GM12864 (cell line): ENCODE results near the gene PDE4D.
A peak's percentile ranks its signal among the peaks of the same experiment; 100 is the strongest.
"Not testable (repeated sequence)": the region's sequence is repeated elsewhere in the genome, so short reads cannot be mapped to it uniquely, and the experiment has no call there.

Experiments used
- DNase-seq: peaks from one replicate; pipeline ENCODE4 v3.0.0-alpha.2; 2011; ENCODE audit warnings: low read depth
- H3K4me3 ChIP-seq: 2 replicates; pipeline ENCODE4 v1.5.1; 2011; ENCODE audit warnings: mild to moderate bottlenecking, low read depth, low read length, control low read depth
- TF ChIP-seq, protein P1 (sequence below): IDR thresholded peaks from 2 replicates; pipeline ENCODE4 v1.5.1; 2011; ENCODE audit warnings: low read depth, mild to moderate bottlenecking, moderate library complexity, low read length, control low read depth, inconsistent platforms; ENCODE audit errors: missing control alignments

The PDE4D gene

DNA sequence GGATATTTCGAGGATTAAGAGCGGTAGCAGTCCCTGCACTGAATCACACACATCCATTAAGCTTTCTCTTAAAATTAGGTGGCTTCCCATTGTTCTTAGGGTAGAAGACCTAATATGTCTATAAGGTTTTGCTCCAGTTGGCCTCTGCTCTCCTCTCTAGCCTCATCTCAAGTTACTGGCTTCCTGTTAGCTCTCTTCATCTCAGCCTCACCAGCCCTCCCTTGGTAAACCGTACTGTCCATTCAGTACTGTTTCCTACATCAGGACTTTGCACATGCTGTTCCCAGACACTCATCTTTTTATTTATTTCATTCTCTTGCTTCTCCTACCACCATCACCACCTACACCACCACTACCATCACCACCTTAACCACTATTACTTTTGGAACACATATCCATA lies 428.6 kb downstream of the PDE4D start:
- TF ChIP-seq, protein P1, sequence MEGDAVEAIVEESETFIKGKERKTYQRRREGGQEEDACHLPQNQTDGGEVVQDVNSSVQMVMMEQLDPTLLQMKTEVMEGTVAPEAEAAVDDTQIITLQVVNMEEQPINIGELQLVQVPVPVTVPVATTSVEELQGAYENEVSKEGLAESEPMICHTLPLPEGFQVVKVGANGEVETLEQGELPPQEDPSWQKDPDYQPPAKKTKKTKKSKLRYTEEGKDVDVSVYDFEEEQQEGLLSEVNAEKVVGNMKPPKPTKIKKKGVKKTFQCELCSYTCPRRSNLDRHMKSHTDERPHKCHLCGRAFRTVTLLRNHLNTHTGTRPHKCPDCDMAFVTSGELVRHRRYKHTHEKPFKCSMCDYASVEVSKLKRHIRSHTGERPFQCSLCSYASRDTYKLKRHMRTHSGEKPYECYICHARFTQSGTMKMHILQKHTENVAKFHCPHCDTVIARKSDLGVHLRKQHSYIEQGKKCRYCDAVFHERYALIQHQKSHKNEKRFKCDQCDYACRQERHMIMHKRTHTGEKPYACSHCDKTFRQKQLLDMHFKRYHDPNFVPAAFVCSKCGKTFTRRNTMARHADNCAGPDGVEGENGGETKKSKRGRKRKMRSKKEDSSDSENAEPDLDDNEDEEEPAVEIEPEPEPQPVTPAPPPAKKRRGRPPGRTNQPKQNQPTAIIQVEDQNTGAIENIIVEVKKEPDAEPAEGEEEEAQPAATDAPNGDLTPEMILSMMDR: no peak
- no peak for DNase-seq
- no peak overlapping the region for H3K4me3 ChIP-seq

- not testable (repeated sequence) for H3K4me3 ChIP-seq, DNase-seq
Measured at GRCh38 chr5:59463618-59464166, 429.8 kb downstream of the PDE4D start.

- TF ChIP-seq, protein P1: no peak
- no peak for DNase-seq
- H3K4me3 ChIP-seq: no peak overlapping the region
Measured at GRCh38 chr5:59462956-59463355, 430.6 kb downstream of the PDE4D start.

GRCh38 chr5:59460368-59461153 lies 433.0 kb downstream of the PDE4D start:
- no peak overlapping the region for H3K4me3 ChIP-seq
- DNase-seq: no peak
- TF ChIP-seq, protein P1: no peak

GRCh38 chr5:59458966-59459729 lies 434.4 kb downstream of the PDE4D start:
- TF ChIP-seq, protein P1: no peak
- no peak for DNase-seq

DNA sequence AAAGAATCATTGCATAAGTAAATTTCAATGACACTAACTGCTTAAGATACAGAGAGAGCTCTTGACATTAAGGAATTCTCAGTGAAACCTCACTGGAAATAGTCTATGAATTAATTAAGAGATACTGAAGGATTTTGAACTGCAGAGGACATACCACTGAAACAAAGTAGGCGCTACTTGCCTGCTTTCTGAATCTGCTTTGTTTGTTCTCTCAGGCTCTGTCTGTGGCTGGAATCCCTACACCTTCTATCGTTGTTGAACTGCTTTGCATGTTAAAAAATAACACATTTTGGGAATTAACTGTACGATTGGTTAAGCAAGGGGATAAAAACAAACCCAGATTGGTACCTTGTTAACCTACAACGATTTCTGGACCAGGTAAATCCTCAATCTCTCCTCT lies 435.2 kb downstream of the PDE4D start:
- TF ChIP-seq, protein P1: no peak
- H3K4me3 ChIP-seq: no peak overlapping the region
- no peak for DNase-seq

More at GRCh38 chr5:59458966-59459729, 434.4 kb downstream of the PDE4D start:
- no peak overlapping the region for H3K4me3 ChIP-seq

DNA sequence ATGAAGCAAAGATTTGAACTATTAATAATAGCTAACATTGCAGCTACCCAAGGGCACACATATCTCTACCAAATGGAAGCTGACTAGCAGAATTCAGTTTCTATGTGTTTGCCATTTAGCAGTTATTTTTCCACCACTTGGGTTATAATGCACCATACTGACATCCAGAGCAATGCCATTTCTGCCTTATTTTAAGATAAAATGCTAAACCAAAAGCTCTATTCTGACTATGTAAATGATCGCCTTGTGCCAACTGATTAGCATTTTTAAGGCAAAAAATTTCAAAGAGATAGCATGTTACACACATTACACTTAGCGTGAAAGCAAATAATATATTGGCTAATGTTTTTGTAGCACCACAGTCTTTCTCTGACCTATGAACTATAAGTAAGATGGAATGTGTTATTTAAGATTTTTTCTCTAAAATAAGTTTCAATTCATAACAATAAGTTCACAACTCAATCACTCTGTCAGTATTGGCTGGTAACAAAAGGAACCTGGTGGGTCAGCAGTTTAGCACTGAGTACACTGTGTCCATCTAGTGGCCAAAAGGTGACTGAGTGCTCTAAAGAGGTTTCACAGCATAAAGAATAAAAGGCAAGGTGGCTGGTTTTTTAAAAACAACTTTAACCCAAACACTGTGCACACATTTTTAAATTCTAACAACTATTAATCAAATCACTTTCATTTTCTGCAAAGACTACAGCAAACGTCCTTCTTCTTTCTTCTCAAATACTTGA lies 443.5 kb downstream of the PDE4D start:
- no peak for DNase-seq

More for the DNA sequence above, 443.5 kb downstream of the PDE4D start:
- no peak overlapping the region for H3K4me3 ChIP-seq
- TF ChIP-seq, protein P1: peak; percentile 44
